Neural cell (in vitro differentiated cells): ENCODE measurements around the gene FKBP2. TPM values are rescaled to one million over a fixed set of nuclear protein-coding genes. Genes with fewer than 3 reads are reported as not detected.

Source experiments
- H2AFZ ChIP-seq: fragments of 200-600, 300-800 bp; sonication (generic), shearing (Covaris generic); 2 replicates; pipeline ENCODE4 v1.6.0; 2014; ENCODE audit warnings: low read depth, mild to moderate bottlenecking, antibody characterized with exemption, low read length, moderate library complexity
- H3F3A ChIP-seq: fragments of 200-600 bp; shearing (Covaris generic); 2 replicates; pipeline ENCODE4 v1.6.1; 2016; ENCODE audit warnings: mild to moderate bottlenecking, moderate library complexity, mixed read lengths, antibody characterized with exemption, low read length; ENCODE audit not compliant: insufficient read depth, poor library complexity, severe bottlenecking
- H3K27ac ChIP-seq: fragments of 200-600, 300-800 bp; sonication (generic), shearing (Covaris generic); 2 replicates; pipeline ENCODE4 v1.5.1; 2014; ENCODE audit warnings: mild to moderate bottlenecking, low read length, moderate library complexity
- H3K27me3 ChIP-seq: fragments of 300-800, 200-600 bp; sonication (generic), shearing (Covaris generic); 2 replicates; pipeline ENCODE4 v1.6.0; 2014; ENCODE audit warnings: mild to moderate bottlenecking, low read depth, low read length, moderate library complexity; ENCODE audit not compliant: insufficient read depth
- H3K36me3 ChIP-seq: fragments of 300-800, 200-600 bp; sonication (generic), shearing (Covaris generic); 2 replicates; pipeline ENCODE4 v1.5.1; 2014; ENCODE audit warnings: mild to moderate bottlenecking, antibody characterized with exemption, low read length, moderate library complexity; ENCODE audit not compliant: insufficient read depth
- H3K4me2 ChIP-seq: fragments of 300-800, 200-600 bp; sonication (generic), shearing (Covaris generic); 2 replicates; pipeline ENCODE4 v1.6.0; 2014; ENCODE audit warnings: mild to moderate bottlenecking, low read length
- H3K4me3 ChIP-seq: fragments of 300-800, 200-600 bp; sonication (generic), shearing (Covaris generic); 2 replicates; pipeline ENCODE4 v1.5.1; 2014; ENCODE audit warnings: mild to moderate bottlenecking, low read length, moderate library complexity
- H3K79me2 ChIP-seq: fragments of 200-600 bp; shearing (Covaris generic); replicated peaks from 2 replicates; pipeline ENCODE4 v1.6.0; 2014; ENCODE audit warnings: mild to moderate bottlenecking, low read length, moderate library complexity; ENCODE audit not compliant: insufficient read depth
- H3K9ac ChIP-seq: fragments of 300-800, 200-600 bp; sonication (generic), shearing (Covaris generic); 2 replicates; pipeline ENCODE4 v1.6.1; 2016; ENCODE audit warnings: mild to moderate bottlenecking, low read length, mixed read lengths
- H3K9me2 ChIP-seq: fragments of 200-600 bp; shearing (Covaris generic); 2 replicates; pipeline ENCODE4 v1.6.1; 2016; ENCODE audit warnings: mild to moderate bottlenecking, low read length, mixed read lengths; ENCODE audit not compliant: insufficient read depth
- H3K9me3 ChIP-seq: fragments of 200-600, 300-800 bp; sonication (generic), shearing (Covaris generic); 2 replicates; pipeline ENCODE4 v1.6.1; 2016; ENCODE audit warnings: mild to moderate bottlenecking, mixed run types, low read length, moderate library complexity, mixed read lengths
- H4K20me1 ChIP-seq: fragments of 200-600 bp; shearing (Covaris generic); 2 replicates; pipeline ENCODE4 v1.6.1; 2016; ENCODE audit warnings: mild to moderate bottlenecking, mixed run types; ENCODE audit not compliant: insufficient read depth
- EP300 ChIP-seq: fragments of 450-650 bp; conservative IDR thresholded peaks from 2 replicates; pipeline ENCODE4 v1.6.1; 2014; ENCODE audit warnings: antibody characterized with exemption, mild to moderate bottlenecking, moderate library complexity; ENCODE audit not compliant: poor library complexity, severe bottlenecking
- EZH2 ChIP-seq: fragments of 200-600, 300-800 bp; shearing (Covaris generic), sonication (generic); IDR thresholded peaks from 2 replicates; pipeline ENCODE4 v1.6.1; 2014; ENCODE audit warnings: antibody characterized with exemption, low read length, borderline replicate concordance, mild to moderate bottlenecking; ENCODE audit not compliant: insufficient read depth, poor library complexity, severe bottlenecking
- MXI1 ChIP-seq: fragments of 450-650 bp; conservative IDR thresholded peaks from 2 replicates; pipeline ENCODE4 v1.6.1; 2014; ENCODE audit warnings: antibody characterized with exemption, mild to moderate bottlenecking; ENCODE audit not compliant: poor library complexity, severe bottlenecking
- POLR2AphosphoS5 ChIP-seq: IDR thresholded peaks from 2 replicates; pipeline ENCODE4 v1.6.1; 2012
- RAD21 ChIP-seq: fragments of 450-650 bp; conservative IDR thresholded peaks from 2 replicates; pipeline ENCODE4 v1.6.1; 2014; ENCODE audit warnings: antibody characterized with exemption, mild to moderate bottlenecking, moderate library complexity
- REST ChIP-seq: IDR thresholded peaks from 2 replicates; pipeline ENCODE4 v1.6.1; 2012; ENCODE audit warnings: borderline replicate concordance
- SMC3 ChIP-seq: fragments of 450-650 bp; conservative IDR thresholded peaks from 2 replicates; pipeline ENCODE4 v1.6.1; 2014; ENCODE audit warnings: antibody characterized with exemption, mild to moderate bottlenecking, moderate library complexity; ENCODE audit not compliant: poor library complexity
- TAF1 ChIP-seq: IDR thresholded peaks from 2 replicates; pipeline ENCODE4 v1.6.1; 2012; ENCODE audit warnings: low read depth
- polyA plus RNA-seq: library from polyadenylated mRNA; depleted of rRNA; stranded (reverse); fragments of >200 nt; gene quantifications from 2 replicates; pipeline ENCODE4 v1.2.3, GENCODE V29; 2014
- TF ChIP-seq, protein P1 (sequence below): fragments of 450-650 bp; IDR thresholded peaks from 2 replicates; pipeline ENCODE4 v1.5.1; 2014; ENCODE audit warnings: antibody characterized with exemption, mild to moderate bottlenecking, moderate library complexity; ENCODE audit not compliant: poor library complexity, severe bottlenecking

FKBP2 gene
- polyA plus RNA-seq, 1 donor from 2014 or later: 47.4 TPM

- H3K4me3 ChIP-seq: peak overlapping the region; percentile 97
- H3K27me3 ChIP-seq: no peaks in the 10 kb centered on the region
- no peaks in the 10 kb centered on the region for H3K9me2 ChIP-seq
- H3K36me3 ChIP-seq: no peaks in the 10 kb centered on the region
- H3K9ac ChIP-seq: peak overlapping the region; percentile 82
- TF ChIP-seq MXI1: peak; percentile 9
- no peak for TF ChIP-seq SMC3
- peak; percentile 0 for TF ChIP-seq POLR2AphosphoS5
- no peak for TF ChIP-seq RAD21
- H3K79me2 ChIP-seq: peaks cover 12% of the 10 kb centered on the region
- no peak overlapping the region for H3K4me2 ChIP-seq
- H3K27ac ChIP-seq: peak overlapping the region; percentile 94
- H3F3A ChIP-seq: no peaks in the 10 kb centered on the region
- H4K20me1 ChIP-seq: no peaks in the 10 kb centered on the region
- no peaks in the 10 kb centered on the region for H3K9me3 ChIP-seq
- peak overlapping the region; percentile 15 for H2AFZ ChIP-seq
Observed at GRCh38 chr11:64241241-64241490, 271 bp downstream of the FKBP2 start.

DNA sequence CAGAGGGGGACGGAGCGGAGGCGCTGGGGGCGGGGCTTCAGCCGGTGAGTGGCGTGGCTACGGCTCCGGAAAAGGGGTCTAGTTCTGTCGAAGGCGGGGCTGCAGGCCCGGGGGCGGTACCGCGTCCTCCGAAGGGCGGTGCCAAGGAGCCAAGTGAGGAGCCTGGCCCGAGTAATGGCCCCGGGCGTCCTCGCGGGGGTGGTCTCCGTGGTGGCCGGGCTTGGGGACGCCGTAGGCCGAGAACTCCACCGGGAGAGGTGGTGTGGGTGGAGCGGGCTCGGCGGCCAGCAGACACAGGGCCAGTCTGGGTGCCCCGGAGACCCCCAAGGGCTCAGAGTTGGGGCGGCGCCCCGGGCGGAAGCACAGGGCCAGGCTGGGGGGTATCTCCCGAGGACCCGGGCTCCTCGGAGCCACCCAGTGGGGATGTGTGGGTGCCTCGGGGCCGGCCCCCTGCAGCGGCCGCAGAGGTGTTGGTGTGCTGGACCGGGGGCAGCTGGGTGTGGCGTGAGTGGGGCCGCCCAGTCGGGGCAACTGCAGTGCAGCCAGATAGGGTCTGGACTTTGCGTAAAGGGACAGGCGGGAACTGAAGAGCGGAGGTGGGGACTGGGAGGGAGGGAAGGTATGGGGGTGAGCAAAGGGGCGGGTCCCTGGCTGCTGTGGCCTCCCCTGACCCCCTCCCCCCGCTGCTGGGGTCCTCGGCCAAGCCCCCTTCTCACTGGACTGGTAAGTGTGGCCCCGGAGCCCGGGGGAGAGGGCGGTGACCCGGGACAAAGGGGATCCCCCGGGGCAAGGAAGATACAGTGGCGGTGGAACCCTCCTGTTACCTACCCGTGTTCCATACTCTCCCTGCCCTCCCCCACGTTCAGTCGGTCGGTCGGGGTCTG is 838 bp downstream of the FKBP2 start:
- H3K4me2 ChIP-seq: peak overlapping the region; percentile 80
- H4K20me1 ChIP-seq: no peaks in the 10 kb centered on the region
- no peaks in the 10 kb centered on the region for H3K27me3 ChIP-seq
- no peaks in the 10 kb centered on the region for H3F3A ChIP-seq
- H2AFZ ChIP-seq: no peak overlapping the region
- peaks cover 13% of the 10 kb centered on the region for H3K79me2 ChIP-seq
- H3K9me2 ChIP-seq: no peaks in the 10 kb centered on the region
- H3K27ac ChIP-seq: peak overlapping the region; percentile 94
- peak overlapping the region; percentile 97 for H3K4me3 ChIP-seq
- H3K9ac ChIP-seq: peak overlapping the region; percentile 82
- TF ChIP-seq RAD21 (no peak), EZH2 (no peak), SMC3 (no peak), EP300 (no peak), TAF1 (no peak), POLR2AphosphoS5 (peak; percentile 45), REST (no peak), MXI1 (no peak)
- TF ChIP-seq, protein P1, sequence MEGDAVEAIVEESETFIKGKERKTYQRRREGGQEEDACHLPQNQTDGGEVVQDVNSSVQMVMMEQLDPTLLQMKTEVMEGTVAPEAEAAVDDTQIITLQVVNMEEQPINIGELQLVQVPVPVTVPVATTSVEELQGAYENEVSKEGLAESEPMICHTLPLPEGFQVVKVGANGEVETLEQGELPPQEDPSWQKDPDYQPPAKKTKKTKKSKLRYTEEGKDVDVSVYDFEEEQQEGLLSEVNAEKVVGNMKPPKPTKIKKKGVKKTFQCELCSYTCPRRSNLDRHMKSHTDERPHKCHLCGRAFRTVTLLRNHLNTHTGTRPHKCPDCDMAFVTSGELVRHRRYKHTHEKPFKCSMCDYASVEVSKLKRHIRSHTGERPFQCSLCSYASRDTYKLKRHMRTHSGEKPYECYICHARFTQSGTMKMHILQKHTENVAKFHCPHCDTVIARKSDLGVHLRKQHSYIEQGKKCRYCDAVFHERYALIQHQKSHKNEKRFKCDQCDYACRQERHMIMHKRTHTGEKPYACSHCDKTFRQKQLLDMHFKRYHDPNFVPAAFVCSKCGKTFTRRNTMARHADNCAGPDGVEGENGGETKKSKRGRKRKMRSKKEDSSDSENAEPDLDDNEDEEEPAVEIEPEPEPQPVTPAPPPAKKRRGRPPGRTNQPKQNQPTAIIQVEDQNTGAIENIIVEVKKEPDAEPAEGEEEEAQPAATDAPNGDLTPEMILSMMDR: peak; percentile 35
- no peaks in the 10 kb centered on the region for H3K9me3 ChIP-seq
- no peaks in the 10 kb centered on the region for H3K36me3 ChIP-seq
